Type B pancreatic cell (in vitro differentiated cells): ENCODE data around the gene TBX5. TPM values are rescaled to one million over a fixed set of nuclear protein-coding genes. Genes with fewer than 3 reads are reported as not detected.

Experiments
- DNase-seq: peaks from one replicate; pipeline ENCODE4 v3.0.0; 2021; ENCODE audit warnings: mixed read lengths; ENCODE audit not compliant: unreplicated experiment; ENCODE audit errors: extremely low spot score
- H3K27ac Mint-ChIP-seq: 2 replicates; pipeline ENCODE4 v1.8.0; 2021; ENCODE audit warnings: mild to moderate bottlenecking, mixed read lengths
- H3K27me3 Mint-ChIP-seq: 2 replicates; pipeline ENCODE4 v1.8.0; 2021; ENCODE audit warnings: mixed read lengths
- H3K36me3 Mint-ChIP-seq: 2 replicates; pipeline ENCODE4 v1.8.0; 2021; ENCODE audit warnings: mixed read lengths
- H3K4me1 Mint-ChIP-seq: one replicate; pipeline ENCODE4 v1.8.0; 2021; ENCODE audit warnings: mixed read lengths; ENCODE audit not compliant: unreplicated experiment
- H3K4me3 Mint-ChIP-seq: 2 replicates; pipeline ENCODE4 v1.8.0; 2021; ENCODE audit warnings: mild to moderate bottlenecking, mixed read lengths
- H3K9me3 Mint-ChIP-seq: 2 replicates; pipeline ENCODE4 v1.8.0; 2021; ENCODE audit warnings: mixed read lengths
- total RNA-seq: library from RNA; stranded (reverse); gene quantifications from 2 replicates; pipeline ENCODE4 v1.2.1, GENCODE V29; 2021; ENCODE audit warnings: low replicate concordance
- TF ChIP-seq, protein P1 (sequence below): fragments of 200-600 bp; sonication (generic); conservative IDR thresholded peaks from 2 replicates; pipeline ENCODE4 v1.5.0; 2021; ENCODE audit warnings: antibody characterized with exemption, mild to moderate bottlenecking

TBX5 gene
- total RNA-seq, 1 donor from 2014 or later = 10.7 TPM

DNA sequence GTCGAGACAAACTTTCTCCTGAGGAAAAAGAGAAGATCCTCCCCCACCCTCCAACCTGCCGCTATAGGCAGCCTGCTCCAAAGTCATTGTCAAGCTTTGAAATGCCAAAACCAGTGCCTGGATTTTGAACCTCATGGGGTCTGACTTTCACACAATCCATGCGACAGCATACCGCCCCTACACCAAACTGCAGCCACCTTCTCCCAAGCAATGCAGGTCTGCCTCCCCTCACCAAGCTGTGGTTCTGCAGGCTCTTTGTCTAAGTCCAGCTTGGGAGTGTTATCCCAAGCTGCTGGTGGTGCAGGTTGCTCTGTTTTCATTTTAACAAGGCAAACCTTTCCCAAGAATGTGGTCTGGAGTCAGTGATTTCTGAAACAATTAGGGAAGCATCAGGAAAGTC, 12.4 kb downstream of the TBX5 start:
- Mint-ChIP-seq H3K4me1 (no peaks in the 10 kb centered on the region), H3K27ac (no peak overlapping the region), H3K36me3 (peaks cover 3% of the 10 kb centered on the region), H3K27me3 (peaks cover 88% of the 10 kb centered on the region), H3K9me3 (no peaks in the 10 kb centered on the region), H3K4me3 (no peak overlapping the region)
- TF ChIP-seq, protein P1, sequence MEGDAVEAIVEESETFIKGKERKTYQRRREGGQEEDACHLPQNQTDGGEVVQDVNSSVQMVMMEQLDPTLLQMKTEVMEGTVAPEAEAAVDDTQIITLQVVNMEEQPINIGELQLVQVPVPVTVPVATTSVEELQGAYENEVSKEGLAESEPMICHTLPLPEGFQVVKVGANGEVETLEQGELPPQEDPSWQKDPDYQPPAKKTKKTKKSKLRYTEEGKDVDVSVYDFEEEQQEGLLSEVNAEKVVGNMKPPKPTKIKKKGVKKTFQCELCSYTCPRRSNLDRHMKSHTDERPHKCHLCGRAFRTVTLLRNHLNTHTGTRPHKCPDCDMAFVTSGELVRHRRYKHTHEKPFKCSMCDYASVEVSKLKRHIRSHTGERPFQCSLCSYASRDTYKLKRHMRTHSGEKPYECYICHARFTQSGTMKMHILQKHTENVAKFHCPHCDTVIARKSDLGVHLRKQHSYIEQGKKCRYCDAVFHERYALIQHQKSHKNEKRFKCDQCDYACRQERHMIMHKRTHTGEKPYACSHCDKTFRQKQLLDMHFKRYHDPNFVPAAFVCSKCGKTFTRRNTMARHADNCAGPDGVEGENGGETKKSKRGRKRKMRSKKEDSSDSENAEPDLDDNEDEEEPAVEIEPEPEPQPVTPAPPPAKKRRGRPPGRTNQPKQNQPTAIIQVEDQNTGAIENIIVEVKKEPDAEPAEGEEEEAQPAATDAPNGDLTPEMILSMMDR = no peak
- no peak for DNase-seq

DNA sequence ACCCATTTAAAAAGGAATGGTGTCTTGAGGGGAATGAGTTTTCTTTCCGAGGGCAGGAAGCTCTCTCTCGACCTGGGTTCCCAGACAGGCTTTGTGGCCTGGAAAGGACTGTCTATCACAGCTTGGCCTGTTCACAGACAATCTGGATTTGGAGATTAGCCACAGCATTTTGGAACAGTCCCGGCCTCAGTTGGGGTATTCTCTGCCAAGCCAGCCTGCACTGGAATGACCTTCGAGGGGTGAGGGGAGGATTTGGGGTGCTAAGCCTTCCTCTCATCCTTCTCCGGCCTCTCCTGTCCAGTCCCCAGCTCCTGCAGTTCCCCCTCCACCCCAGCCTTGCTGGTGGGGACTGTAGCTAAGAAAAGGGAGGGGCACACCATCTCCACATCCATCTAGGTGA, 13.0 kb downstream of the TBX5 start:
- Mint-ChIP-seq H3K27ac (no peak overlapping the region), H3K27me3 (peaks cover 81% of the 10 kb centered on the region), H3K4me3 (no peak overlapping the region), H3K9me3 (no peaks in the 10 kb centered on the region), H3K36me3 (no peaks in the 10 kb centered on the region), H3K4me1 (no peaks in the 10 kb centered on the region)
- DNase-seq = no peak
- TF ChIP-seq, protein P1 = no peak

GRCh38 chr12:114391088-114391487, 14.9 kb downstream of the TBX5 start:
- Mint-ChIP-seq H3K4me1 (no peaks in the 10 kb centered on the region), H3K27ac (no peak overlapping the region), H3K36me3 (no peaks in the 10 kb centered on the region), H3K9me3 (no peaks in the 10 kb centered on the region), H3K4me3 (no peak overlapping the region), H3K27me3 (peaks cover 72% of the 10 kb centered on the region)
- TF ChIP-seq, protein P1 = no peak
- no peak for DNase-seq

DNA sequence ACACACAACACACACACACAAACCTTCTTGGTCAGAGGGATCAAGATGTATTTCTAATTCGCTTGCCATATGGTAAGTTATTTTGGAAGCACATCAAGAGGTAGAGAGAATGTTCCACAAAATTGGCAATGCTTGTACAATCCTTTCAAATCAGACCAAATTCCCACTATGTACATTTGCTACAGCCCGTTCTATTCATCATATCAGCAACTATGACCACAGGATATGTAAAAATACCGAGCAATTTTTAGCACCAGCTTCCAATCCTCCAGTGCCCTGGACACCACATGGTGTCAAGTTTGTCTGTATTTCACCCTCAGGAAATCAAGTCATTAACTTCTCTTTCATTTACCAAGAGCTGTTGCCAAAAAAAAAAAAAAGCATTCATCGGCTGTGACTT, 21.2 kb downstream of the TBX5 start:
- no peak overlapping the region for H3K27ac Mint-ChIP-seq
- H3K27me3 Mint-ChIP-seq = peaks cover 58% of the 10 kb centered on the region
- TF ChIP-seq, protein P1 = no peak
- H3K4me3 Mint-ChIP-seq = no peak overlapping the region
- DNase-seq = no peak
- no peaks in the 10 kb centered on the region for H3K36me3 Mint-ChIP-seq
- no peaks in the 10 kb centered on the region for H3K4me1 Mint-ChIP-seq
- H3K9me3 Mint-ChIP-seq = no peaks in the 10 kb centered on the region

GRCh38 chr12:114381177-114381576, 24.8 kb downstream of the TBX5 start:
- no peaks in the 10 kb centered on the region for H3K4me1 Mint-ChIP-seq
- H3K4me3 Mint-ChIP-seq = no peak overlapping the region
- H3K27me3 Mint-ChIP-seq = peaks cover 72% of the 10 kb centered on the region
- H3K9me3 Mint-ChIP-seq = no peaks in the 10 kb centered on the region
- no peaks in the 10 kb centered on the region for H3K36me3 Mint-ChIP-seq
- DNase-seq = no peak
- no peak overlapping the region for H3K27ac Mint-ChIP-seq
- TF ChIP-seq, protein P1 = no peak

DNA sequence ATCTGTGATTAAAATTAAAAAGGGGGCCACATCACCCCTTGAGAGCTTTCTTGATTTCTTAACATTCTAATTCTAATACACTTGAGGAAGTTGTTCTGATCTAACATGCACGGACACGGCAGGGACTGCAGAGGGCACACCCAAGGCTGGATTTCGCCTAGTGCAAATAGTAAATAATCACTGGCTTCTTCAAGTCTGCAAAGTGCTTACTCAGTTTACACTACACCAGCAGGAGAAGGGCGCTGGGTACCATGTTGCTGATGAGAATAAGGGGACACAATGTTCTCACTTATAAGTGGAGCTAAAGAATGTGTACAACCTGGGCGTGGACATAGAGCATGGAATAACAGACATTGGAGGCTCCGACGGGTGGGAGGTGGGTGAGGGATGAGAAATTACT, 34.2 kb downstream of the TBX5 start:
- Mint-ChIP-seq H3K27ac (no peak overlapping the region), H3K27me3 (peaks cover 68% of the 10 kb centered on the region), H3K4me1 (no peaks in the 10 kb centered on the region), H3K9me3 (no peaks in the 10 kb centered on the region), H3K4me3 (no peak overlapping the region), H3K36me3 (no peaks in the 10 kb centered on the region)
- TF ChIP-seq, protein P1 = no peak
- no peak for DNase-seq
